ENCODE data around the gene SLC25A19.
A peak's percentile ranks its signal among the peaks of the same experiment; 100 is the strongest.

The SLC25A19 gene

GRCh38 chr17:75316253-75316652, 27.0 kb upstream of the SLC25A19 start:
- no peak overlapping the region for H3K27ac ChIP-seq
- TF ChIP-seq CTCF (IDR thresholded peaks at IDR 0.05) (no peak), ZFX (IDR thresholded peaks at IDR 0.05; ENCODE audit: borderline replicate concordance) (no peak)

- TF ChIP-seq CTCF (IDR thresholded peaks at IDR 0.05) (no peak), ZFX (IDR thresholded peaks at IDR 0.05; ENCODE audit: borderline replicate concordance) (no peak)
- H3K27ac ChIP-seq: no peak overlapping the region
Measured at GRCh38 chr17:75315541-75316243, 26.5 kb upstream of the SLC25A19 start.

GRCh38 chr17:75313941-75314551, 24.8 kb upstream of the SLC25A19 start:
- no peak overlapping the region for H3K27ac ChIP-seq
- TF ChIP-seq CTCF (IDR thresholded peaks at IDR 0.05) (no peak), ZFX (IDR thresholded peaks at IDR 0.05; ENCODE audit: borderline replicate concordance) (no peak)

- peak overlapping the region; percentile 66 for H3K27ac ChIP-seq
- TF ChIP-seq ZFX (IDR thresholded peaks at IDR 0.05; ENCODE audit: borderline replicate concordance): no peak
- TF ChIP-seq CTCF (IDR thresholded peaks at IDR 0.05): no peak
Measured at GRCh38 chr17:75308732-75309629, 19.7 kb upstream of the SLC25A19 start.

- H3K27ac ChIP-seq: peak overlapping the region; percentile 66
- TF ChIP-seq ZFX (IDR thresholded peaks at IDR 0.05; ENCODE audit: borderline replicate concordance) (no peak), CTCF (IDR thresholded peaks at IDR 0.05) (no peak)
Measured at GRCh38 chr17:75307957-75308731, 18.9 kb upstream of the SLC25A19 start.

GRCh38 chr17:75301502-75302206, 12.4 kb upstream of the SLC25A19 start:
- H3K27ac ChIP-seq: no peak overlapping the region
- TF ChIP-seq ZFX (IDR thresholded peaks at IDR 0.05; ENCODE audit: borderline replicate concordance) (no peak), CTCF (IDR thresholded peaks at IDR 0.05) (no peak)
